ENCODE data around the gene SGK1. TPM values are rescaled to one million over a fixed set of nuclear protein-coding genes. Genes with fewer than 3 reads are reported as not detected.

Gene SGK1
- 100 to 1,000 TPM; 379 to 684 (median 450) TPM for total RNA-seq

DNA sequence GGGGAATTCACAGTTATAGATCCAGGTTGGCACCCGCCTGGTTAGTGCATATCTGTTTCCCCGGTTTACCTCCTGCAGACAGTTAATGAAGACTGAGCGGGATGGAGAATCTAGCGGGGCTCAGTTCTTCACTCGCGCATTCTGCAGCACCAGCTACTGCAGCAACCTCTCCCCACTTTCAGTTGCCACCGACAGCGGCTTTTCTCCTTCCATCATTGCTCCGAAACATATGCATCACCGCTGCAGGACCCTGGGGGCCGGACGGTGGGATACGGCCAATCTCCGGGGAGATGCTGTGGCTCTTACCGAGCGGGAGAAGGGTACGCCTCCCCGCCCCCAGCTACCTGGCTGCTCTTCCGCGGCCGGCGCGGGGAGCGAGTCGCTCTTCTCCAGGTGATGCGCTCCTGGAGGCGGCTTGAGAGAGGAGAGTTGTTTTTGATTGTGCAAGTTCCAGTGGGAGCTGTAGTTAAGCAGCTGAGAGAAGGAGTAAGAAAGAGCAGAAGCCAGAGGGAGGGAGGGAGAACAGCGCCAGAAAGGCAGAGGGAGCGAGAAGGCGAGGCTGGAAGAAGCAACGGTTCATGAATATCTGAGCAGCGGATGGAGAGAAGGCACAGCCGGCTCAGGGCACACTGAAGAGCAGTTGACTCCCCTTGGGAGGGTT is at the start of gene SGK1:
Gene SGK1, minus strand, starts transcription at position 642 of the 661 bp plus-strand sequence. CDS start 652 bp downstream, outside the sequence.
- 7% methylated on average over 28 of the region's 33 CpGs for WGBS
- TF ChIP-seq EP300 (IDR thresholded peaks at IDR 0.05) (no peak), POLR2AphosphoS5 (IDR thresholded peaks at IDR 0.05) (no peak), POLR2A (IDR thresholded peaks at IDR 0.05) (no peak)
- TF ChIP-seq, protein P1, sequence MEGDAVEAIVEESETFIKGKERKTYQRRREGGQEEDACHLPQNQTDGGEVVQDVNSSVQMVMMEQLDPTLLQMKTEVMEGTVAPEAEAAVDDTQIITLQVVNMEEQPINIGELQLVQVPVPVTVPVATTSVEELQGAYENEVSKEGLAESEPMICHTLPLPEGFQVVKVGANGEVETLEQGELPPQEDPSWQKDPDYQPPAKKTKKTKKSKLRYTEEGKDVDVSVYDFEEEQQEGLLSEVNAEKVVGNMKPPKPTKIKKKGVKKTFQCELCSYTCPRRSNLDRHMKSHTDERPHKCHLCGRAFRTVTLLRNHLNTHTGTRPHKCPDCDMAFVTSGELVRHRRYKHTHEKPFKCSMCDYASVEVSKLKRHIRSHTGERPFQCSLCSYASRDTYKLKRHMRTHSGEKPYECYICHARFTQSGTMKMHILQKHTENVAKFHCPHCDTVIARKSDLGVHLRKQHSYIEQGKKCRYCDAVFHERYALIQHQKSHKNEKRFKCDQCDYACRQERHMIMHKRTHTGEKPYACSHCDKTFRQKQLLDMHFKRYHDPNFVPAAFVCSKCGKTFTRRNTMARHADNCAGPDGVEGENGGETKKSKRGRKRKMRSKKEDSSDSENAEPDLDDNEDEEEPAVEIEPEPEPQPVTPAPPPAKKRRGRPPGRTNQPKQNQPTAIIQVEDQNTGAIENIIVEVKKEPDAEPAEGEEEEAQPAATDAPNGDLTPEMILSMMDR (IDR thresholded peaks at IDR 0.05) = no peak
- DNase-seq (ENCODE audit: low spot score in 2 of 2) = no peak

DNA sequence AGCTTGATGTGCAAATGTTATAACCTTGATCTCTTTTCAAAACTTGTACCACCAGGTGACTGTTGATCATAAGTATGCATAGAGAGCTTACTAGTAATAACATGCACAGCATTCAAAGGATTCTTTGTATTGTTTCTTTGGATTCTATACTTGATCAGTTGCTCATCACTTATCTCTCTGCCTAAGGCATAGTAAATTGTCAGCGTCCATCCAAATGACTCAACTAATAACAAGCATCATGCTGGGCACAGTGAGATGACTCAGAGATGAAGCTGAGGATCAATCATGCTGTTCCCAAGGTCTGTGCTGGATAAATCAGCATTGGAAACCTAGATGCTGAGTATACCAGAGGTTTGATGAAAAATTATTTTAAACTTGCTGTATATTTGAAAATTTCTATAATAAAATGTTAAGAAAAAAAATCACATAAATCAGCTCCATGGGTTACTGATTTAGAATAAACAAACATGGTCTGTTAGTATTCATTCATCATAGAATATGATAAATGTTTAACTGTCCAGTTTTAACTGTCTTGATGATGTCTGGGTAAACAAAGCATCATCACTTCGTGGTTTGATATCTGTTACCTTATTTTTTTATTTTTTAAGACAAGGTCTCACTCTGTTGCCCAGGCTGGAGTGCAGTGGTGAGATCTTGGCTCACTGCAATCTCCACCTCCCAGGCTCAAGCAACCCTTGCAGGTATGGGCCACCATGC is 45.6 kb upstream of the SGK1 start:
- TF ChIP-seq EP300 (IDR thresholded peaks at IDR 0.05) (no peak), POLR2AphosphoS5 (IDR thresholded peaks at IDR 0.05) (no peak), POLR2A (IDR thresholded peaks at IDR 0.05) (no peak)
- TF ChIP-seq, protein P1 (IDR thresholded peaks at IDR 0.05) = no peak
- Histone ChIP-seq H3K4me1 (no peaks in the 10 kb centered on the region), H3K27ac (no peak overlapping the region), H3K36me3 (no peaks in the 10 kb centered on the region), H3K27me3 (no peaks in the 10 kb centered on the region), H3K9me3 (no peaks in the 10 kb centered on the region), H3K4me3 (no peak overlapping the region)
- no peak for DNase-seq (ENCODE audit: low spot score in 2 of 2)
- WGBS = 54% methylated on average over 2 of the region's 2 CpGs

More for the DNA sequence above, at the start of gene SGK1:
- H3K4me1 ChIP-seq = peaks cover 11% of the 10 kb centered on the region
- no peak within 1 kb of the TSS for H3K27ac ChIP-seq
- H3K9me3 ChIP-seq = no peaks in the 10 kb centered on the region
- no peaks in the 10 kb centered on the region for H3K36me3 ChIP-seq
- H3K27me3 ChIP-seq = peaks cover 4% of the 10 kb centered on the region
- peak within 1 kb of the TSS; percentile 54 for H3K4me3 ChIP-seq

DNA sequence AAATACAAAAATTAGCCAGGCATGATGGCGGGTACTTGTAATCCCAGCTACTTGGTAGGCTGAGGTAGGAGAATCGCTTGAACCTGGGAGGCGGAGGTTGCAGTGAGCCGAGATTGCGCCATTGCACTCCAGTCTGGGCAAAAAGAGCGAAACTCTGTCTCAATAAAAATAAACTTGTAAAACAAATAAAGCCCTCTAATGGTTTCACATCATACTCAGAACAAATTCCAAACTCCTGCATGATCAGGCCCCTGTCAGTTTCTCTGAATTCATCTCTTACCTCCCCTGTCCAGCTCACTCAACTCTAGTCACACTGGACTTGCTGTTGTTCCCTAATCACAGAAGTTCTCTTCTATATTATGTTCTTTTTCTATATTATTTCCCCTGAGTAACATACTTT is 43.1 kb upstream of the SGK1 start:
- Histone ChIP-seq H3K27me3 (no peaks in the 10 kb centered on the region), H3K36me3 (no peaks in the 10 kb centered on the region), H3K4me1 (peaks cover 8% of the 10 kb centered on the region), H3K9me3 (no peaks in the 10 kb centered on the region), H3K27ac (no peak overlapping the region), H3K4me3 (no peak overlapping the region)
- TF ChIP-seq POLR2A (IDR thresholded peaks at IDR 0.05) (no peak), POLR2AphosphoS5 (IDR thresholded peaks at IDR 0.05) (no peak), EP300 (IDR thresholded peaks at IDR 0.05) (no peak)
- TF ChIP-seq, protein P1 (IDR thresholded peaks at IDR 0.05) = no peak
- no peak for DNase-seq (ENCODE audit: low spot score in 2 of 2)
- 95% methylated on average over 6 of the region's 6 CpGs for WGBS

DNA sequence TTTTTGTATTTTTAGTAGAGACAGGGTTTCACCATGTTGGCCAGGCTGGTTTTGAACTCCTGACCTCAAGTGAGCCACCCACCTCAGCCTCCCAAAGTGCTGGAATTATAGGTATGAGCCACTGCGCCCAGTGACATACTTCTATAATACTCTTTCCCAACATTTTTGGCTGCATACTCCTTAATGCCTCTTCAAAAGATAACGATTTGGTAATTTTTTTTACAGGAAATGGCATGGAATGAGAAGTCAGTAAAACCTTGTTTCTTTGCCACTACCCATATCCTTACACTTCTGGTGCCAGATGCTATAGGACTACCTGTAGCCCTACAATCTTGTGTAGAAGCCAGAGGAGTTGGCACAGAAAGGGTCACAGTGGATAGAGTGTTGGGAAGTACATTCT is 41.4 kb upstream of the SGK1 start:
- DNase-seq (ENCODE audit: low spot score in 2 of 2) = no peak
- H3K27ac ChIP-seq = no peak overlapping the region

More for the DNA sequence above, 41.4 kb upstream of the SGK1 start:
- H3K9me3 ChIP-seq = no peaks in the 10 kb centered on the region
- no peaks in the 10 kb centered on the region for H3K27me3 ChIP-seq
- no peaks in the 10 kb centered on the region for H3K36me3 ChIP-seq
- TF ChIP-seq EP300 (IDR thresholded peaks at IDR 0.05) (no peak), POLR2A (IDR thresholded peaks at IDR 0.05) (no peak), POLR2AphosphoS5 (IDR thresholded peaks at IDR 0.05) (no peak)
- TF ChIP-seq, protein P1 (IDR thresholded peaks at IDR 0.05) = no peak
- no peak overlapping the region for H3K4me3 ChIP-seq
- WGBS = 68% methylated on average over 2 of the region's 2 CpGs
- H3K4me1 ChIP-seq = peaks cover 8% of the 10 kb centered on the region

Measured in suprapubic skin (tissue), 4 donors.